GM12878 (cell line): ENCODE results near the gene DCN.
A peak's percentile ranks its signal among the peaks of the same experiment; 100 is the strongest.

Experiments used
- CREB1 ChIP-seq: IDR thresholded peaks from 2 replicates; pipeline ENCODE4 v1.6.1; 2012; ENCODE audit warnings: low read depth, mild to moderate bottlenecking, inconsistent platforms
- CTCF ChIP-seq, 3 experiments: IDR thresholded peaks in 2 of 3; conservative IDR thresholded peaks in 1 of 3; 2 replicates each; pipeline ENCODE4 v1.5.1; 2011; ENCODE audit warnings: low read depth in 3 of 3, low read length in 3 of 3, mild to moderate bottlenecking in 3 of 3, control low read depth in 2 of 3, moderate library complexity in 2 of 3, inconsistent platforms in 1 of 3, mixed read lengths in 1 of 3; ENCODE audit not compliant: control insufficient read depth in 2 of 3, insufficient read depth in 1 of 3; ENCODE audit errors: extremely low read depth in 1 of 3
- POU2F2 ChIP-seq: IDR thresholded peaks from 3 replicates; pipeline ENCODE4 v1.6.1; 2011; ENCODE audit warnings: low read depth, mild to moderate bottlenecking, low read length, borderline replicate concordance

- no peak for TF ChIP-seq POU2F2
- TF ChIP-seq CTCF (IDR thresholded peaks at IDR 0.05 in 2 of 3, conservative IDR thresholded peaks at IDR 0.05 in 1 of 3; ENCODE audit: control insufficient read depth in 2 of 3, extremely low read depth in 1 of 3, insufficient read depth in 1 of 3, low read depth in 3 of 3, low read length in 3 of 3): peak; percentile 10 to 33 (median 21); a peak in 3 of 6 replicates
- no peak for TF ChIP-seq CREB1
Observed at GRCh38 chr12:91178139-91178561, 4.5 kb downstream of the DCN start.
